Stimulated activated CD8-positive, alpha-beta memory T cell treated with anti-CD3 and anti-CD28 coated beads, Interleukin-7, amount 100 ng/mL, for 1 hour (primary cell): ENCODE data around the gene AASDH.
"Not testable (repeated sequence)": the region's sequence is repeated elsewhere in the genome, so short reads cannot be mapped to it uniquely, and the experiment has no call there.

Experiments used
- DNase-seq, 2 donors: peaks; one replicate each; pipeline ENCODE4 v3.0.0-alpha.2; 2020; ENCODE audit warnings: low read depth in 2 of 2

Gene AASDH

DNA sequence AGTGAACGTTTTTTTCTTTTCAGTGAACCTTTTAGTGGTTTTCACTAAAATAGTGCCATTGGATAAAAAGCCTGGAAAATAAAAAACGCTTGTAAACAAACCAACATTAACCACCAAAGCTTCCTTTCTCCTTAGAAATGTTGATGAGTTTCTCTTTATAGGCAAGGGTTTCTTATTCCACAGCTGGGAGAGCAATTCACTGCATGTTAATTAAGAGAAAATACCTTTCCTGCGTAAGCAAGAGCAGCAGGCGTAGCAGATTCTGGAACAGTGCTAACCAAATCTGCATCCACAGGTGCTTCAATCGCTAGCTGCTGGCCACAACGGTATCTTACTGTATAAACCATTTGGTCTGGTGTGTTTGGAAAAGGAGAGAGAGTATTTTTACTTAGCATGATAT, 13.3 kb upstream of the AASDH start:
- DNase-seq, result no peak

DNA sequence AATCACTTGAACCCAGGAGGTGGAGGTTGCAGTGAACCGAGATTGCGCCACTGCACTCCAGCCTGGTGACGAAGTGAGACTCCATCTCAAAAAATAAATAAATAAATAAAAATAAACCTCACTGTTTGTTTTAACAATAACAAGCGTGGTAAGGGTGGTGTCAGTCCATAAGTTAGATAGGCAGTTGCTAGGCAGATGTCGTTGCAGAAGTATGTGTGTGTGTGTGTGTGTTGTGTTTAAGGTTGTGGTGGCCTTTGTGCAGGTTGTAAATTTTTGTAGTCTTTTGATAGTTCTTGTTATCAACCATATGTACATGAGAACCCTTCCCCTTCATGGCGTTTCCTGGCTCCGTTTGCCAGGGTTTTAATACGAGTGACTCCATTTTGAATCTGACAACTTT, 4.0 kb upstream of the AASDH start:
- DNase-seq, result no peak

DNA sequence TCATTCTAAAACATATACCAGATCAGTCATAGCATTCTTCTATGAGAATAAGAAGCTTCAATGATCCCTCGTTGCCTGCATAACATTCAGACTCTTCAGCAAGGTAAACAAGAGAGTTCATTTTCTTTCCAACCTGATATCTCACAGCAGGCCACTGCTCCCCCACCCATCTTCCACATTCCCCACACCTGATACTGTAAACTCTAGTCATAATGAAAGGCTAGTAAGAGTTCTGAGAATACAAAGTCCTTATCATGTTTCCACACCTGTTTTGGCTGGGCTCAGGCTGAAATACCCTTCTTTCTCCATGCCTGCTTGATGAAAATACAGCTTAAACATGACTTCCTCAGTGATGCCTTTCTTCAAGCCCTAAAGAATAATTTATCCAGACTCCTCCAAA, 2.3 kb upstream of the AASDH start:
- no peak for DNase-seq

DNA sequence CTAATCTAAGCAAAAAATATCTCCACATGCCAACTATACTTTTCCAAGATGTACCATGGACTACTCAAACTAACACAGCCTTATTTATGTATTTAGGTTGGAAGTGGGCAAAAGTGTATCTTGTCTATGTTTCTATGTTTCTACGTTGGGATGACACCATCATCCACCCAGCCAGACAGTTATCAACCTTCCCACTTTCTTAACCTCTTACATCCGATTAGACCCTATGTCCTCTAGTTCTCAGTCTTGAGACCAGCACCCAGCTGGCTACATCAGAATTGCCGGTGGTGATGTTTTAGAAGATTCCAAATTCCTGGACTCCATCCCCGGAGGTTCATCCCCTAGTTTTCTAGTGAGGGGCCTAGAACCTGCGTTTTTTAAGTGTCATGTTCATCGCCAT, 1.0 kb upstream of the AASDH start:
- DNase-seq, result no peak

DNA sequence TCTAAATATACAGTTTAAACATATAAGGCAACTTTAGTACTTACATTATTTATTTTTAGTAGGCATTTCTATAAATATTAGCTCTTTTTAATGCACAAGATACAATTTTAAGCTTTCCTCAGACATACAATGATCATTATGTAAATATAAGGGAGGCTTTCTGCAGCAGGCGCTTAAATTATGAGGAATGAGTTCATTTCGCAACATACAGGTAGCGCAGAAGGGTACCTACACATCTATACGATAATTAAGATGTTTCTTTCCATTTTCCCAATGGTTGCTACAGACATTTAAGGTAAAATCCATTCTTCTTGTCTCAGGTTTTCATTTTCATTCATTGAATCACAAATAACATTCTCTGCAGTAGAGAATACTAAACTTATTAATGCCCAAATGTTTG, 1.2 kb downstream of the AASDH start:
- no peak for DNase-seq

DNA sequence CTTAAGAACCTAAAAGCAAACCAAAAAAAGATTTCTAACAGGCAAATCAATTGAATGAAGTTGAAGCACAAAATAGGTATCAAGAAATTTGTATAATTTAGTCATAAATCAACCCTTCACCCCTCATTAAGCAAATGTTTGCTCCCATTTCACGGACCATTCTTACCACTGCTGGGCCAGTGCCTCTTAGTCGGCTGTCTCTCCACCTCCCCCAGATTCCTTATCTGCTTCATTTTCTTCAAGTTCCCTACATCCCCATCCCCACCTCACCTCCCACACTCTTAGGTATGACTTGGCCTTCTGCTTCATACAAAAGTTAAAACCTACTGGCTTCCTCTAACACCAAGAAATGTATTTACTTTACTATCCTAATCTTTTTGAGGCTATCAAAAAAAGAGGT, 11.8 kb downstream of the AASDH start:
- no peak for DNase-seq

DNA sequence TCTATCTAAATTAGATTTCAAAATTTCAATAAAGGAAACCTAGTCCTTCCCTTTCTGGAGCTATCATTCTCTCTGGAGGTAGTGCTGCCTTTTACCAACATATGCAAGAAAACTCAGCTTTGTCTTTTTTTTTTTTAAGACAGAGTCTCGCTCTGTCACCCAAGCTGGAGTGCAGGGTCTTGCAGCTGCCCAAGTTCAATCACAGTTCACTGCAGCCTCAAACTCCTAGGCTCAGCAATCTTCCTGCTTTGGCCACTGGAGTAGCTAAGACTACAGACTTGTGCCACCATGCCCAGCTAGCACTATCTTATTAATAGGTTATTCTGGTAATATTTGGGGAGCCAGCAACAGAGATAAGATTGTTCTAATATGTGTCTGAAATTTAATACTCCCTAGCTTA, 12.3 kb downstream of the AASDH start:
- DNase-seq, result no peak

DNA sequence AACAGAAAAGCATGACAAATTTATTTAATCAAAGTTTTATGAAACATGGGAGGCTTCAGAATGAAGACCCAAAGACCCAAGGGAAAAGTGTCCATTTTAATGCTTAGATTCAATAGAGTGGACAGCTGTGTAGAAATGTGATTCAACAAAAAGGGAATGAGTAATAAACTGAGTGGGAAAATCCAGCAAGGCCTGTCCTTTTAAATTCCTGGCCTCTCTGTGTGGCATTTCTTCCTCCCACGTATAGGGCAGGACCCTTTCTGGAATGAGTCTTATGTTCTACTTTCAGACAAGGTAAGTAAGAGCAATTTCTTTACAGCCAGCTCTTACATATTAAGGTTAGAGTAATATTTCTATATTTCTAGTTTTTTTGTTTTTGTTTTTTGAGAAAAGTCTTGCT, 14.5 kb downstream of the AASDH start:
- DNase-seq, result no peak

DNA sequence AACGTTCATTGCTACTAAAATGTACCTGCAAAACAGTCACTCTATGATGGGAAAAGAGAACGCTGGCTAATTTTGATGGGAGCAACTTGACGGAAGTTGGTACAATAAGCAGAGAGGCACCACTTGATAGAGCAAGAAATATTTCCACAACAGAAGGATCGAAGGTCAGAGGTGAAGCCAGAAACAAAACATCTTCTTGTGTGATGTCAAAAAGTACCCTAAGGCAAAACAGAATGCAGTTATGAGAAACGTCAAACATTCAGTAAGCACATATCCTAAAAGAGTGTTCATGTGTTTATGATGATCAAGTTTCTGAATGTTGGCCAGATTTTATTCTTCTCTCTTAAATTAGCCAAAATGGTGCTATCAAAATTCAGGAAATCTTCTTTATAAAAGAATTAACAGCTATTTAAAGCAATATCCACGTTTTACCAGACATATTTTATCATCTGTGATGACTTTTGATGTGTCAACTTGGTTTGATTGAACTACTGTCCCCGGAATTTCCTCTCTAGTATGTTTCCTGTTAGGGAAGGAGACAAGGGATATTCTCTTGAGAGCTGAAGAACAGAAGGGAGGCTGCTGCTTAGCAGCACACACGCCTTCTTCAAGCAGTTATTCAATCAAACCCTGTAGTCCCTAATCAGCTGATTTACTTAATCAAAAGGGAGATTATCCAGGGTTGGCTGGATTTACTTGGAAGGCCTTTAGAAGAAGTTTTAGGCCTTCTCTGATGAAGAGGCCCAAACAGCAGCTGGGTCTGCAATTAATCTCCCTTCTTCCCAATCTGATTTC, 15.7 kb downstream of the AASDH start:
- no peak for DNase-seq

DNA sequence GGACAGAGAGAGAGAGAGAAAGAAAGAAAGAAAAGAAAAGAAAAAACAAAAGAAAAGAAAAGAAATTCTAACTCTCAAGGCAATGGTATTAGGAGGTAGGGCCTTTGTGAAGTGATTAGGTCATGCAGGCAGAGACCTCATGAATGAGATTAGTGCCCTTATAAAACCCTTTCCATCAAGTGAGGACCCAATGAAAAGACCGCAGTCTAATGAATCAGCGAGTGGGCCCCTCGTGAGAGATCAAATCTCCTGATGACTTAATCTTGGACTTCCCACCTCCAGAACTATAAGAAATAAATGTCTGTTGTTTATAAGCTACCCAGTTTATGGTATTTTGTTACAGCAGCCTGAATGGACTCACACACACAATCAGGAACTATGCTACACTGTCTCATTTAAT, 16.9 kb downstream of the AASDH start:
- no peak for DNase-seq

DNA sequence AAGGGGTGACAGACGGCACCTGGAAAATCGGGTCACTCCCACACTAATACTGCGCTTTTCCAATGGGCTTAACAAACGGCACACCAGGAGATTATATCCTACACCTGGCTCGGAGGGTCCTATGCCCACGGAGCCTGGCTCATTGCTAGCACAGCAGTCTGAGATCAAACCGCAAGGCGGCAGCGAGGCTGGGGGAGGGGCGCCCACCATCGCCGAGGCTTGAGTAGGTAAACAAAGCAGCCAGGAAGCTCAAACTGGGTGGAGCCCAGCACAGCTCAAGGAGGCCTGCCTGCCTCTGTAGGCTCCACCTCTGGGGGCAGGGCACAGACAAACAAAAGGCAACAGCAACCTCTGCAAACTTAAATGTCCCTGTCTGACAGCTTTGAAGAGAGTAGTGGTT, 24.3 kb downstream of the AASDH start:
- not testable (repeated sequence) for DNase-seq

DNA sequence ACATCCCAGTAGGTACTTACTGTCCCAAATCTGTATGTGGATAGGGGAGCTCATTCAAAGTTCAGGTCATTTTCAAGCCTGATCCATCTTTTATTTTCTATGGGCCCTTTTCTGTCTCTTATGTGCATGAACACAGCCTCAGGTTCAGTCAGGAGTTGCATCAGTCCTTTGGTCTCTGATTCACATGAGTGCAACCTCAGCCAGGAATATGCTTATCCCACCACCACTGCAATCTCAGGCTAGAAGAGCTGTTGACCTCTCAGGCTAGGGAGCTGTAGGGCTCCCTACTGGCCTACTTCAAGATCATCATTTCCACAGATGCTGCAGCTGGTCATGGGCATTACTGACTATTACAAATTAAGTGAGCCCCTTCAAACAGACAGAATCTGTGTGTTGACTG, 27.2 kb downstream of the AASDH start:
- DNase-seq, result no peak

DNA sequence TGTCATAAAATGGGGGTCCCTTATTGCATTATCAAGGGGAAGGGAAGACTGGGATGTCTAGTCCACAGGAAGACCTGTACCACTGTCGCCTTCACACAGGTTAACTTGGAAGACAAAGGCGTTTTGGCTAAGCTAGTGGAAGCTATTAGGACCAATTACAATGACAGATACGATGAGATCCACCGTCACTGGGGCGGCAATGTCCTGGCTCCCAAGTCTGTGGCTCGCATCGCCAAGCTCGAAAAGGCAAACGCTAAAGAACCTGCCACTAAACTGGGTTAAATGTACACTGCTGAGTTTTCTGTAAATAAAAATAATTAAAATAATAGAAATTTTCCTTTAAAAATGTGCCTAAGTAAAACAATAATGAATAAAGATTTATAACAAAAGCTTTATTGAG, 30.6 kb downstream of the AASDH start:
- no peak for DNase-seq

DNA sequence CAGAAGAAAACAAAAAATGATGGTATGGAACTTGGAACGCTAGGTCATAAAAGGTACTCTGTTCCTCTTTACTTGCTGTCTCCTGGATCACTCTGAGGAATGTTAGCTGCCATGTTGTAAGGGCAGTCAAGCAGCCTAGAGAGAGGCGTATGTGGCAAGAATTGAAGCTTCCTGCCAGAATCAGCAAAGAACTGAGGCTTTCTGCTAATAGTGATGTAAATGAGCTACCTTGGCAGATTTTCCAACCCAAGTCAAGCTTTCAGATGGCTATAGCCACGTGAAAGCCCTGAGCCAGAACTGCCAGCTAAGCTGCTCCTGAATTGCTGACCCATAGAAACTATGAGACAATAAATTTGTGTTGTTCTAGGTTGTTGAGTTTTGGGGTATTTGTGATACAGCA, 38.7 kb downstream of the AASDH start:
- no peak for DNase-seq

DNA sequence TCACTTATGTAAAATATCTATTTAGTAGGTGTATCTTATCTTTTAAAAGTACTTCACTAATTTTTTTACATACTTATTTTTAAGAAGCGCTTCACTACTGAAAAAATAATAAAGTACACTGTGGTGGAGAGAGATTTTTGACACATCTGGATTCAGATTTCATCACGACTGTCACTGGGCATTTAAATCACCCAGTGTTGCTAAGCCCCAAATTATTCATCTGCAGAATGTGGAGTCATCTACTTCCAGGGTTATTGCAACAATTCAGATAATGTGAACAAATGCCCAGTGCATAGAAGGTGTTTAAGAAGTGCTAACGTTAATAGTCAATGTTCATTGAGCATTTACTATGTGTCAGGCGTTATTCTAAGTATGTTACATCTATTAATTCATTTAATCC, 41.8 kb downstream of the AASDH start:
- DNase-seq, result no peak

DNA sequence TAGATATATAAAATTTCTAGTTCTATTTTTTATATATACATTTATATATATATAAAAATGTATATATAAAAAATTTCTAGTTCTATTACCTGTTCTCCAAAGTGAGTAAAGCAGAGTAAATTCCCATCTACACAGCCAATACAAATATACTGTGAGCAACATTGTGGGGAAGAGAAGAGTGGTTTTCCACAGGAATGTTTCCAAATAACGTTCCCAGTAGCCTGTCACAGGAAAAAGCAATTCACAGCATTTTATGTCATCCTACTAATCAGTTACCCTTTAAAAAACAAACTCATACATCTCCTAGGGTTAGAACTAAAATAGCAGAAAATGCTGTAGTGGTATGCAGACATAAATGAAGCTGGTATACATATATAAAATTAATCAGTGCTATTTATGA, 44.5 kb downstream of the AASDH start:
- DNase-seq, result no peak

DNA sequence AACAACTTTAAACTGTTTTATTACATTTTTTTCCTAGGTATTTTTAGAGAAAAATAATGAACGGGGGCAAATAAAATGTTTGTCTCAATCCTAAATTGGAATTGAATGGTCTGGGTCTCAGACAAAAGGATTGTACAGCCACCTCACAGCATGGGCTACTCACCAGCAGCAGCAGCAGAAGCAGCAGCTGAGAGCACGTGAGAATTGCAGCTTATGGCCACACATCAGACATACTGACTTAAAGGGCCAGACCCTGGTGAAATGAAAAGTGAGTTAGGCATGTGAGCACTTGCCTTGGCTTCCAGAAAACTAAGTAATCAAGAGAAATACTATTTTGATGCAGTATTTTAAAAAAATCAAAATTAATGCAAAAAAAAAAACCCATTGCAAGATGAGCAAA, 56.6 kb downstream of the AASDH start:
- no peak for DNase-seq

DNA sequence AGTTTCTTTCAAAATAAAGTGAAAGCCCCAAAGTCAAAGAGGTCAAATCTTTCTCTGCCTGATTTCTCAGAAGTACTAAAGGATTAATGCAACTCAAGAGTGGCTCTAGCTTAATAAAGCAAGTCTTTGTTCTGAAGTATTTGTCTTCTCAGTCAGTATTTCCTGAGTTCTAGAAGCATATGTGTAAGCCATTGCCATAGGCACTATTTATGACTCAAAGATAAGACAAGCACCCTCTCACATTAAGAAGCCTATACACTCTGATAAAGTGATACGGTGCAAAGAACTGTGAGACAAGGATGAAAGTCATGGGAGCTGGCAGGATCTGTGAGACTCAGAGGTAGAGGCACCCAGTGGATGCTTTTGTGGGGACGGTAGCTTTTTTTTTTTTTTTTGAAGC, 60.9 kb downstream of the AASDH start:
- DNase-seq, result no peak

DNA sequence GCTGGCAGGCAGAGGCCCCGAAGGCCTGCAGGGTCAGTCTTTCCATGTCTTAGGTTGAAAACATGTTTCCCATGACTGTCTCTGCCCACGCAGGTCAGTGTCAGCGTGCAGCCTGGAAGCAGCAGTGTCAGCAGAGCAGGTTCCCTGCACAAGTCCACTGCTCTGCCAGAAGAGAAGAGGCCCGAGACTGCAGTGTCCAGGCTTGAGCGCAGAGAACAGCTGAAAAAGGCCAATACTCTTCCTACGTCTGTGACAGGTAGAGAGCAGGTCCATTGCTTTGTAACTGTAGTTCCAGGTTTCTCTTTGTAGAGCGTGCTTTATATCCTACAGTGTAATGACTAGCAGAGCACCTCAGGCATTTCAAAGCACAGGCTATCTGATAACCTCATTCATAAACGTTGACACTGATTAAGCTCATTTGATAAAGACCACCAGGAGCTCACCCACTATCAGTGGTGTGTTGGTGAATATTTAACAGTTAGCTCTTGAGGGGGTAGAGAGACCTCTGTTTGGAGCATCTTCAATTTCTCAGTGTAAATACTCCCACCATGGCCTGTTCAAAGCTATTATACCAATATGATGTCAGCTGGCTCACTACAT, 63.2 kb downstream of the AASDH start:
- no peak for DNase-seq

DNA sequence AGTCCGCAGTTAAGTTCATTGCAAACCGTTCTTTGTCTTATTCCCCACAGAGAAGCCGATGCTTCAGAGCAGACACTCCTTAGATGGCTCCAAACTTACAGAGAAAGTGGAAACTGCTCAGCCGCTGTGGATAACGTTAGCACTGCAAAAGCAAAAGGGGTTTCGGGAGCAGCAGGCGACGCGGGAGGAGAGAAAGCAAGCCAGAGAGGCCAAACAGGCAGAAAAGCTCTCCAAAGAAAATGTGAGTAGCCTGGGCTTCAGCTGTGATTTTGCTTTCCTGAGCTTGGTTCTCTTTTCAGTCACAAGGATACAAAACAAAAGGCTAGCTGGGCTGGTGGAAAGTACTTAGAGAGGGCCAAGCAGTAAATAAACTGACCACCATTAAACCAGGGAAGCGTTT, 64.0 kb downstream of the AASDH start:
- DNase-seq, result no peak

DNA sequence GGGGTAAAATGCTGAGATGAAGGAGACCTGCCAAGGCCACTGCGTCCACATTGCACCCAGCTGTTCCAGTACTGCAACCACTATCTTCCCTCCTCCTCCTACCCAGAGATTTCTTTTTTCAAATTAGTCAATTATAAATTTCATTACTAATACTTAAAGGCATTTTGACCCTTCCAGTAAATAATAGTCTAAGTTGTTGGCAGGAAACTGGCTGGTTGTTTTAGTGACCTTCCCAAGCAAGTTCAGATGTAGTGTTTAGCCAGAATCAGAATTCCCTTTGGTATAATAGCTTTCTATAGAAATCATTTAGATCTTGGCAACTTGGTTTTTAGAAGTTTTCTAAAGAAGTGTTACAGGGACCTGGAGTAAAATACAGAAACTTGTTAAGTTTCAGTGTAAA, 66.0 kb downstream of the AASDH start:
- no peak for DNase-seq

DNA sequence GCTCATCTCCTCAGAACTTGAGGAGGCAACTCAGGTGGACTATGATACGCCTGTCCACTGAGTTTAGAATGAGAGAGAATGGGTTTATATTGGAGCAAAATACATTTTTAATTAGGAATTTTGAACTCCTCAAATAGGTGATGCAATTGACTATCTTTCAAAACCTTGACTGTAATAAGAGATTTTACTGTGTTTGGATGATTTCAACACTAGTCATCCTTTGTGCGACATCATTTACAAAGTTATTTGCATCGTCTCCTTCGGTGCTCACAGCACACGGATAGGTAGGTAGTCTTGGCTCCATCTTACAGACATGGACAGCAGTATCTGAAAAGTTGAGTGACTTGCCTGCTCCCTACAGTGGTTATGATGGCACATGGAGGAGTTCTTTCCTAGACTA, 67.0 kb downstream of the AASDH start:
- no peak for DNase-seq

DNA sequence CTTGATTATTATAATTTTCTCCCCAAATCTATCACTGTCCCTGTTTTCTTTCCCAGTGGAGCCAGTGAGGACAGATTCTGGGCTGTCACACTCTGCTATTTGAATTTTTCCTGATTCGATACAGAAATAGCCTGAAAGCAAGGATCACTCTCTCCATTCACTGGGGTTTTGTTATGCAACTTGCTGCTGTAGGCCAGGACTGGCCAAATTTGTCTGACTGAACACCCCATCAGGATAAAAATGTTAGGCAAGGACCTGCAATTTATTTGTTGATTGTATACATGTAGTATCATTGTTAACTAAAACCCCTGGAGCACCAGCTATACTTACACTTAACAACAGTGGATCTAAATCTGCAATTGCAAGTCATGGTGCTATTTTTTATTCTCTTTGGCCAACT, 68.7 kb downstream of the AASDH start:
- DNase-seq, result no peak

DNA sequence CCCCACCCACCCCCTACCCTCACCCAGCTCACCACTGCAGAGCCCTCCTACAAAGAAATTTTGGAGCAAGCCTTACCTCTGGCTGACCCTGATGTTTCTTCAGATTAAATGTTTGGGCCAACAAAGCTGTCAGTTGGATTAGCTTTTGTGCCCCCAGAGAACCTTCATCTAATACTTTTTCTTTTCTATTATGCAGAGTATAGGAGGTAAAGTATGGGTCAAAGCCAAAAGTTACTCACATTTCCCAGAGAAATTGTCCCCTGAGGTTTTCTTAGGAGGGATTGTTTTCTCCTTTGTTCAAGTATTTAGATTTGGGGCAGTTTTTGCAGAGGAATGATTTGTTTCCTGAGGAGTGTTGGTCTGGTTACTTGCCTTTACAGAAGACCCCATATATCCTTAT, 69.5 kb downstream of the AASDH start:
- no peak for DNase-seq
